ENCODE results near the gene TBX15. TPM values are rescaled to one million over a fixed set of nuclear protein-coding genes. Genes with fewer than 3 reads are reported as not detected.

Gene TBX15
- total RNA-seq, 1 donor from 2014 or later, result 2.9 TPM

DNA sequence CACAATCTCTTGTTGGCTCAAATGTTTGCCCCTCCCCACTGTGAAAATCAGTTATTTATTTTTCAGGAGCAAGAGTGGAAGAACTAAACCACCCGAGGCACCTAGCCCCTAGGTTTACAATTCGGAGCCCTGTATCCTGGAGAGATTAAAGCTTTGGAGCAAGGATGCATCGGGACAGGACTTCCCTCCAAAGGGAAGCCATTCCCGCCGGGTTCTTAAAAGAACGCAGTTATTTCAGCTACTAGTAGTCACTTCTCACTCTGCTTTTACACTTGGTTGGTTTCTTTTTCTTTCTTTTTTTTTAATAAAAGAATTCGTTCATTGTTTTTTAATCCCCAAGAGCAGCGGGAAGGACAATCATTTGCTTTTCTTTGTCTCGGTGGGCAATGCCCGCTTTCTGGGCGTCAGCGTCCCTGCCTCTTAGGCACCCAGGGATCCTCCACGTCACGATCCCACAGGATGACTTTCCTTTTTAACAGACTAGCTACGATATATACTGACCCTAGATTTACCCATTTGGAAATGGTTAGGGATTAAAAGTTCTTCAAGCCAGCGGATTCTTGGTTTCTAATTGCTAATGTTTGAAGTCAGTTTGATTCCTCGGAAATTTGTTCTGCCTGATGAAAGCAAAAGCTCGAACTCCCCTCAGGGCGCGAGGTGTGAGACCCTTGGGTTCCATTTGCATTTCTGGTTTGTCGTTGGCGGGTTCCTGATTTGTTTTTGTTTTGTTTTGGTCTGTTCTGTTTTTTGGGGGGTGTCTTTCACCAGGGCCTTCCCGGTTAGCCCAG is 9.0 kb downstream of the TBX15 start:
- peaks cover 15% of the 10 kb centered on the region for H3K9me3 Mint-ChIP-seq
- H3K4me3 Mint-ChIP-seq, result peak overlapping the region; percentile 80
- H4K20me1 ChIP-seq (ENCODE audit: low read depth), result peaks cover 21% of the 10 kb centered on the region
- H3K9ac ChIP-seq, result no peak overlapping the region
- peaks cover 17% of the 10 kb centered on the region for H3F3A ChIP-seq (ENCODE audit: low read depth)
- H3K9me3 ChIP-seq (ENCODE audit: low read depth), result no peaks in the 10 kb centered on the region
- peaks cover 19% of the 10 kb centered on the region for H3K4me1 ChIP-seq
- DNase-seq (ENCODE audit: low spot score), result peak; percentile 55
- peaks cover 100% of the 10 kb centered on the region for H3K27me3 ChIP-seq
- peak overlapping the region; percentile 48 for H3K4me2 ChIP-seq
- peaks cover 28% of the 10 kb centered on the region for H3K4me1 Mint-ChIP-seq
- peak overlapping the region; percentile 12 for H3K4me3 ChIP-seq
- TF ChIP-seq CTCF (IDR thresholded peaks at IDR 0.05), result no peak
- TF ChIP-seq EZH2phosphoT487 (IDR thresholded peaks at IDR 0.05), result no peak
- TF ChIP-seq EZH2 (IDR thresholded peaks at IDR 0.05), result no peak
- H3K36me3 ChIP-seq, result no peaks in the 10 kb centered on the region
- no peak overlapping the region for H3K27ac Mint-ChIP-seq
- no peak overlapping the region for H2AFZ ChIP-seq (replicated peaks)
- H3K36me3 Mint-ChIP-seq, result no peaks in the 10 kb centered on the region
- no peaks in the 10 kb centered on the region for H3K79me2 ChIP-seq (ENCODE audit: low read depth)
- H3K27ac ChIP-seq, result no peak overlapping the region
- H3K27me3 Mint-ChIP-seq (ENCODE audit: insufficient read depth, low read depth), result peaks cover 69% of the 10 kb centered on the region

DNA sequence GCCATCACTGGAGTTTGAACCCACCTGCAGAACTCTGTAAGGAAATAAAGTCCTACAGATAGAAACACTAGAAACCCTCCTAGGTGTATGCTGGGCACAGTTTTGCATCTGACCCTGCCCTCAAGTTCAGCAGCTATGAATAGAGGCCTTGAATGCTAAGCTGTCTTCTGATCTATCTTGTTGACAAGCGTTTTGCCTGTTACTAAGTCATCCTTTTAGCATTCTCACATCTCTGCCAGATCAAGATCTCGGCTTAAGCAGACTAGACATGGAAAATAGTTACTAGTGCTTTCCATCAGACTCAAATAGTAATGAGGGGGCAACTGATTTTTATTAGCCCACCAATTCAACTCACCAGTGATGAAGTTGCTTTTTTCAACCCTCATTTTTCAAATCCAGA is 10.5 kb downstream of the TBX15 start:
- H3K9me3 Mint-ChIP-seq, result peaks cover 3% of the 10 kb centered on the region
- DNase-seq (ENCODE audit: low spot score), result no peak

DNA sequence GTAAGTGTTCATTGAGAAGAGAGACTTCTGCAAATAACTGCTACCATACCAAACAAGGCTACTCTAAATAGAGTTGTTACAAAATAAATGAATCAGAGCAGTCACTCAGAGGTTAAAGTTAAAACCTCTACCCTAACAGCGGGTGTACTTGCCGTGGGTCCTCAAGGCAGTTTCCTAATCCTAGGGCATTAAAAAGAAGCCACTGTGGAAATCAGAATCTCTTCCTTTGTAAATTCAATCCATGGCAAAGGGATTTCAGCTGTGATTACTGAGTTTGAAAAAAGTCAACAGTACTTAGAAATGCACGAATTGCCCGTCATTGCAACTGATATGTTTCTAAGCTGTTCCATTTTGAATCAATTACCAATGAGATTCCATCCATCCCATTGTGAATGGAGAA is 13.5 kb downstream of the TBX15 start:
- no peaks in the 10 kb centered on the region for H3K36me3 ChIP-seq
- H3K4me3 Mint-ChIP-seq, result no peak overlapping the region
- H3K27ac ChIP-seq, result no peak overlapping the region
- peaks cover 40% of the 10 kb centered on the region for H3K27me3 Mint-ChIP-seq (ENCODE audit: insufficient read depth, low read depth)
- peaks cover 28% of the 10 kb centered on the region for H3K4me1 Mint-ChIP-seq
- no peaks in the 10 kb centered on the region for H3K36me3 Mint-ChIP-seq
- no peaks in the 10 kb centered on the region for H3K9me3 ChIP-seq (ENCODE audit: low read depth)
- no peaks in the 10 kb centered on the region for H3K79me2 ChIP-seq (ENCODE audit: low read depth)
- no peak overlapping the region for H2AFZ ChIP-seq (replicated peaks)
- no peak overlapping the region for H3K9ac ChIP-seq
- H3K27me3 ChIP-seq, result peaks cover 64% of the 10 kb centered on the region
- no peaks in the 10 kb centered on the region for H4K20me1 ChIP-seq (ENCODE audit: low read depth)
- TF ChIP-seq CTCF (IDR thresholded peaks at IDR 0.05) (no peak), EZH2 (IDR thresholded peaks at IDR 0.05) (no peak), EZH2phosphoT487 (IDR thresholded peaks at IDR 0.05) (no peak)
- H3K9me3 Mint-ChIP-seq, result peaks cover 3% of the 10 kb centered on the region
- DNase-seq (ENCODE audit: low spot score), result no peak
- H3K27ac Mint-ChIP-seq, result no peak overlapping the region
- no peak overlapping the region for H3K4me3 ChIP-seq
- H3K4me1 ChIP-seq, result peaks cover 19% of the 10 kb centered on the region
- no peak overlapping the region for H3K4me2 ChIP-seq
- peaks cover 11% of the 10 kb centered on the region for H3F3A ChIP-seq (ENCODE audit: low read depth)

More for the DNA sequence above, 10.5 kb downstream of the TBX15 start:
- Histone ChIP-seq H3K79me2 (ENCODE audit: low read depth) (no peaks in the 10 kb centered on the region), H3K27me3 (peaks cover 88% of the 10 kb centered on the region), H3K4me1 (peaks cover 19% of the 10 kb centered on the region), H3K9me3 (ENCODE audit: low read depth) (no peaks in the 10 kb centered on the region), H3K4me2 (no peak overlapping the region), H3K9ac (no peak overlapping the region), H2AFZ (replicated peaks) (no peak overlapping the region), H3K4me3 (no peak overlapping the region), H3F3A (ENCODE audit: low read depth) (peaks cover 17% of the 10 kb centered on the region), H3K27ac (no peak overlapping the region), H3K36me3 (no peaks in the 10 kb centered on the region), H4K20me1 (ENCODE audit: low read depth) (peaks cover 6% of the 10 kb centered on the region)
- Mint-ChIP-seq H3K4me1 (peaks cover 33% of the 10 kb centered on the region), H3K27me3 (ENCODE audit: insufficient read depth, low read depth) (peaks cover 63% of the 10 kb centered on the region), H3K36me3 (no peaks in the 10 kb centered on the region), H3K4me3 (no peak overlapping the region), H3K27ac (no peak overlapping the region)
- TF ChIP-seq EZH2 (IDR thresholded peaks at IDR 0.05), result no peak
- no peak for TF ChIP-seq EZH2phosphoT487 (IDR thresholded peaks at IDR 0.05)

- H4K20me1 ChIP-seq (ENCODE audit: low read depth), result no peaks in the 10 kb centered on the region
- peaks cover 3% of the 10 kb centered on the region for H3K9me3 Mint-ChIP-seq
- H3K27ac ChIP-seq, result no peak overlapping the region
- peaks cover 30% of the 10 kb centered on the region for H3K27me3 Mint-ChIP-seq (ENCODE audit: insufficient read depth, low read depth)
- no peaks in the 10 kb centered on the region for H3K9me3 ChIP-seq (ENCODE audit: low read depth)
- DNase-seq (ENCODE audit: low spot score), result no peak
- peaks cover 1% of the 10 kb centered on the region for H3F3A ChIP-seq (ENCODE audit: low read depth)
- H3K4me2 ChIP-seq, result no peak overlapping the region
- no peaks in the 10 kb centered on the region for H3K36me3 Mint-ChIP-seq
- H3K27me3 ChIP-seq, result peaks cover 54% of the 10 kb centered on the region
- H3K79me2 ChIP-seq (ENCODE audit: low read depth), result no peaks in the 10 kb centered on the region
- H3K4me1 Mint-ChIP-seq, result peaks cover 22% of the 10 kb centered on the region
- H3K4me3 ChIP-seq, result no peak overlapping the region
- no peaks in the 10 kb centered on the region for H3K36me3 ChIP-seq
- TF ChIP-seq CTCF (IDR thresholded peaks at IDR 0.05) (no peak), EZH2phosphoT487 (IDR thresholded peaks at IDR 0.05) (no peak), EZH2 (IDR thresholded peaks at IDR 0.05) (no peak)
- peaks cover 12% of the 10 kb centered on the region for H3K4me1 ChIP-seq
- H2AFZ ChIP-seq (replicated peaks), result no peak overlapping the region
- H3K27ac Mint-ChIP-seq, result no peak overlapping the region
- H3K4me3 Mint-ChIP-seq, result no peak overlapping the region
- no peak overlapping the region for H3K9ac ChIP-seq
These were observed 14.5 kb downstream of the TBX15 start for GRCh38 chr1:118973531-118974137.
